ENCODE results near the gene EPB41L4B. TPM values are rescaled to one million over a fixed set of nuclear protein-coding genes. Genes with fewer than 3 reads are reported as not detected.
A peak's percentile ranks its signal among the peaks of the same experiment; 100 is the strongest.
"Not testable (repeated sequence)": the region's sequence is repeated elsewhere in the genome, so short reads cannot be mapped to it uniquely, and the experiment has no call there.

EPB41L4B gene
- total RNA-seq: not detected

DNA sequence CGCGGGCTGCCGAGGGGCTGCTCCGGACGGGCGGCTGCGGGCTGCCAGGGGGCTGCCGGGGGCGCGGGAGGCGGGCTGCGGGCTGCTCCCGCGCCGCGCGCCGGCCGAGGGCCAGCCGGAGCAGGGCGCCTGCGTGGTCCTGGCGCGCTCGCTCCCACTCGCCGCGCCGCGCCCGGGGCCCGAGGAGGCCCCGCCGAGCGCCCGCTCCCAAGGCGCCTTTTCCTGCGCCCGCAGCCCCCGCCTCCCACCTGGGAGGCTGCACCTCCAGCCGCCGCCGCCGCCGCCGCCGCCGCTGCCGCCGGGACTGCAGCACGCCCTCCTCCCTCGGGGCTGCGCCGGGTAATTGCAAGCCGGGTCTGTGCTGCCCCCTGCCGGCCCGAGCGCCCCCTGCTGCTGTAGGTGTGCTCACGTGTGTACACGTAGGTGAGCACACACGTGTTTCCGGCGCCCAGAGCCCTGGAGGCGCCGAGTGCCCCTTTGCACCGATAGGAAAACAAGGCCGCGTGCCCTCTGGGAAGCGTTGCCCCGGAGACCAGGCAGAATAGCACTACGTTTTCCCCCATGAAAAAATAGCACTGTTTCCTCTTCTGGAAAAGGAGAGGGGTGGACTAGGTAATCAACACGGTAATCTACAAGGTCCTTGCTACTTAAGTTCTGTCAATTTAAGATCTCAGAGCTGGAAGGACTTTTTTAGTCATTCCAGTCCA lies at the start of gene EPB41L4B:
EPB41L4B (minus strand) TSS at position 318 of the 707 bp plus-strand sequence. CDS start 613 bp downstream, outside the sequence.
- peak; percentile 58 to 86 (median 77) for DNase-seq (ENCODE audit: low read depth in 2 of 3, low spot score in 2 of 3)

DNA sequence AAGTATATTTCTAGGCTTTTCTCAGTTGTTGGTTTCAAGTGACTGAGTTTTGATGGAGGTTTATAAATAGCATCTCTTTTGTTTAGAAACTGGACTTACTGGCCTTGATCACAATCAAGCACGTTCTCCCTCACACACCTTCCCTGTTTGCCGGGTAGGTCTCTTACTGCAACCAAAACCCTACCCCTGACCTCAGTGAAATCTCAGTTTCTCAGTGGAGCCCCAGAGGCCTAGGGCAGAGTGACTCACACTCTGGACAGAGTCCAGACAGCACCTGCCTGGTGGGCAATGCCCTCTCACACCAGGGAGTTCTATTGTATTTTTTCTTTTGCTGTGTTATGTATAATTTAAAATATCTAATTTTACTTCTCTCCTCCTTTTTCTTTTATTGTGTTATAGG lies 48.4 kb upstream of the EPB41L4B start:
- no peak for DNase-seq (ENCODE audit: low read depth in 2 of 3, low spot score in 2 of 3)

DNA sequence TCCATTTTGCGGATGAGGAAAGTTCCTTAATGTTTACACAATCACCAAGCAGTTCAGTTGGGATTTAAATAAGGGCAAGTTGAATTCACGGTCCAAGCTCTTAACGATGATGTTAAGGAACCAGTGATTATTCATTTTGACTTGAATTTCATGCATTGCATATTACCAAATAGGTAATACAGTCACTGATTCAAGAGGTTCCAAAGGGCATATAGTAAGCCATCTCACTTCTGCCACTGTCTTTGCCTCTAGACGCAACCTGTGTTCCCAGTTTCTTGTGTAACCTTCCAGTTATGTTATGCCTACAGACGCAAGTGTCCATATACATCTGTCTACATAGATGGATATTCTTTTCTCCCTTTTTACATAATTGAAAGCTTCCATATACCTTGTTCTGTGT lies 39.9 kb upstream of the EPB41L4B start:
- no peak for DNase-seq (ENCODE audit: low read depth in 2 of 3, low spot score in 2 of 3)

DNA sequence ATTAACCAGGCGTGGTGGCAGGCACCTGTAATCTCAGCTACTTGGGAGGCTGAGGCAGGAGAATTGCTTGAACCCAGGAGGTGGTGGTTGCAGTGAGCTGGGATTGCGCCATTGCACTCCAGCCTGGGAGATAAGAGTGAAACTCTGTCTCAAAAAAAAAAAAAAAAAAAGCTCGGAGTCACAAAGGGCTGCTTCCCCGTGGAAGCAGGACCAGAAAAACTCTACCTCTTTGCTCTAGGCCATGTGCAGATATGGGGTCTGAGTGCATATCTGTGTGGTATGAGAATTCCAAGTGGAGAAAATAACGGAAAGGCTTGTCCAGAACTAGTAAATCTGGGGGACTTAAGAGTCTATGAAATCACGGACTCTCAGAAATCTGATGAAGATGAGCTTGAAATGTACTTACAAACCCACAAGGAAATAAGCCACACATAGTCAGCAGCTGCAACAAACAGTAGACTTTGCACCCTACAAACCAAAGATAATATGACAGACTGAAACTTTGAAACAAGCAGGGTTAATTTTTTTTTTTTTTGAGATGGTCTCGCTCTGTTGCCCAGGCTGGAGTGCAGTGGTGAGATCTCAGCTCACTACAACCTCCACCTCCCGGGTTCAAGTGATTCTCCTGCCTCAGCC lies 38.2 kb upstream of the EPB41L4B start:
- DNase-seq (ENCODE audit: low read depth in 2 of 3, low spot score in 2 of 3): not testable (repeated sequence)

DNA sequence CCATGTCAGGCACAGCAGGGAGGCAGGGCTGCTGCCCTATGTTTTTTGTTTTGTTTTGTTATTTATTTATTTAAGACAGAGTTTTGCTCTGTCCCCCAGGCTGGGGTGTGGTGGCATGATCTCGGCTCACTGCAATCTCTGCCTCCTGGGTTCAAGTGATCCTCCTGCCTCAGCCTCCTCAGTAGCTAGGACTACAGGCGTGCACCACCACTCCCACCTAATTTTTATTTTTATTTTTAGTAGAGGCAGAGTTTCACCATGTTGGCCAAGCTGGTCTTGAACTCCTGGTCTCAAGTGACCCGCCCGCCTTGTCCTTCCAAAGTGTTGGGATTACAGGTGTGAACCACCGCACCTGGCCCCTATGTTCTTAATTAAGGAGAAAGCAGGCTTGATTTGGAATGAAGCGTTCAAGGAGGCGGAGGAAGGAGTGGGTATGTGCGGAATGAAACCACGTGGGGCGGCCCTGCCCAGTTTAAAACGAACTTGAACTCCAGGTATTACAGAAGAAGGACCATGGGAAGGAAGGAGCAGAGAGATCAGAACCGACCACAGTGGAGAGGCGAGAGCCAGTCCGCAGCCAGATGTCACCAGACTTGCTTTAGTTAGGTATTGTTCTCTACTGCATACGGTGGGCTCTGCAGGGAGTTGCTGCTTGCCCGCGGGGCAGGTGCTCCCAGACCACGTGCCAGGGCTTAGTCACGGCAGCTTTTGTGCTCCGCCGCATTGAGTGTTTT lies 34.9 kb upstream of the EPB41L4B start:
- DNase-seq (ENCODE audit: low read depth in 2 of 3, low spot score in 2 of 3): no peak

DNA sequence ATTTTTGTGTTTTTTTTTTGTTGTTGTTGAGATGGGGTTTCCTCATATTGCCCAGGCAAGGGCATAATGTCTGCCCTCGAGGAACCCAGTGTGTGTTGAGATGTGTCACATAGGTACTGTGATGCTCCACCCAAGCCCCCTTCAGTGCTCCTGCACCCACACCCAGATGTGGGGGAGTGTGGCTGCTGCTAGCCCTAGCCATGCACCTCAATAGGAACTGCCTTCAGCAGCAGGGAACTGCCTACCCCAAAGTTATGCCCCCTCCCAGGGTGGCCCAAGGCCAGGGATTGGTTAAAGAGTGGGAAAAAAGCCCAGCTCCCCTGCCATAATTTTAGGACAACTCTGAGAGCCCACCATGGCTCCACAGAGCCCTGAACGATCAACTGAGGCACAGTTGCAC lies 33.3 kb upstream of the EPB41L4B start:
- no peak for DNase-seq (ENCODE audit: low read depth in 2 of 3, low spot score in 2 of 3)

DNA sequence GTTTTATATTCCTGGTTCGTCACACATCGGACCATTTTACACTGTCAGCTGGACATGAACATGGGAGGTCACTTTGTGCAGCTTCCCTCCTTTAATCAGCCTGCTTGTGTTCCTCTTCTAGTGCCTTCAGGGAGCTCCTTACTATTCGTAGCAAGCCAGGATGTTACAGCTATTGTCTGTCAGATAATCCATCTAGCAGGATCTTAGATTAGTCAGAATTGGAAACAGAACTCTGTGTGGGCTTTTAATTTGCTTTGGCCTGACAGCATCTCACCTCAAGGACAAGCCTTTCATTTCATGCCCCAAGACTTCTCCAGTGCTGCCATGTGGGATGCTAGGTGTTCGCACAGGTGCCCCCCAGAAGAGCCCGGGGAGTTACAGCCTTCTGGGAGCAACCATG lies 30.2 kb upstream of the EPB41L4B start:
- no peak for DNase-seq (ENCODE audit: low read depth in 2 of 3, low spot score in 2 of 3)

DNA sequence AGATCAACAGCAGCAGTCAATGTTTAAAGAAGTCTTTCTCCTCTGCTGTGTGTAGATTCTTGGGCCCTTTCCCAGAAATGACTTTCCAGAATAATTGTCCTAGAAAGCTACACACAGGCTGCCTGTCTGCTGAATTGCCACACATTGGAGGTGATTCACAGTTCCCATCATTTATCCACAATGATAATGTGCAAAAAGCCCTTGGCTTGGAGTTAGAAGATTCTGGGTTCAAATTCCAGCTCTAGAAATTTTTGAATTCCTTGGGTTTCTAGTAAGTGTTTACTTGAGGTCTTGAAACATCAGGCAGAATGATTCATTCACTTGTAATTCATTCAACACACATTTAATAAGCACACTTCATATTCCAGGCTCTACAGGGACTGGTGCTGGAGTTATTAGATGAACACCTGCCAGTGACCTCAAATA lies 28.6 kb upstream of the EPB41L4B start:
- no peak for DNase-seq (ENCODE audit: low read depth in 2 of 3, low spot score in 2 of 3)

DNA sequence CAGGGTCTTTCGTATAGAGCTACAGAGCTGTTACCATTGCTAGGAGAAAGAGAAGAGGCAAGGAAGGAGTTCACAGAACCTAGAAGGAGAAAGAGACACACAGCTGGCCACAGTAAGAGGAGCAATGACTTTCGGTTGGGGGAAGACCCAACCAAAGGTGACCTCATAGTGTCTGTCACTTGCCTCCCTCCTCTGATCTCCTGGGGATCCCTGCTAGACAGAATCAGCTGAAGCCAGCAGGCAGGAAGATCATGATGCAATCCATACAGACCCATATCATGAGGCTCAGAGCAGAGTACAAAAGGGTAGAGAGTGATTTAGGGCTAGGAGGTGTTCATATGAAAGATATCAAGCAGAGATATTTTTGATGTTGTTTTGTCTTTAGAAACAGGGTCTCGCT lies 26.0 kb upstream of the EPB41L4B start:
- no peak for DNase-seq (ENCODE audit: low read depth in 2 of 3, low spot score in 2 of 3)

DNA sequence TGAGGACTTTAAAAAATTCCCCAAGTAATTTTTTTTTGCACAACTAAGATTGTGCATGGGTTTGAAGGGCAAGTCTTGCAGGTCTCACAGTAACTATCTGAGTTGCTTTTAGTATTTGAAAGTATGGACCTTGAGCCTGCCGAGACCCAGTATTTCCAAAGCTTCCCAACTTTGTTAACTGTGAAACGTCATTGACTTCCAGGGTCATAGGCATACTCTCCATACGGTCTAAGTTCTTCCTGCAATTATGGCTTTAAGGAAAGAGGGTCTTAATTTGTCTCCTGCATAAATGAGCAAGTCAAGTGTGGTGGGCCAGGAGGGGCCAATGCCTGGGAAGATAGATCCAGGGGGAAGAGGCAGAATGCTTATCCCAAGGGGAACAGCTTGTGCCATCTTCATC lies 24.0 kb upstream of the EPB41L4B start:
- no peak for DNase-seq (ENCODE audit: low read depth in 2 of 3, low spot score in 2 of 3)

DNA sequence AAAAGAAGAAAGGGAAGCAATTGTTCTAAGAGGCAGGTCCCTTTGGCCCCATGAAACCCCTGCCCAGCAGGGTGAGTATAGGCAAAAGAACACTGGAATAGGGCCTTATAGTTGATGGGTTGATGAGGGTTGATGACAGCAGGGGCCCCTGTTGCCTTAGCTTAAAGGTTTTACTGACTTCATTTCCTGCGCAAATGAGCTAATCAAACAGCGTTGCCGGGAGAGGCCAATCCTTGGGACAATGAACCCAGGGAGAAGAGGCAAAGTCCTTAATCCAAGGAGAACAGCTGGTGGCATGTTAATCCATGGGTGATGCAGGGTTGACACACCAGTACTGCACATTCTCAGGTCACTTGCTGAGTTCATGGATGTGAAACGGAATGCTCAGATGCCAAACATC lies 22.0 kb upstream of the EPB41L4B start:
- DNase-seq (ENCODE audit: low read depth in 2 of 3, low spot score in 2 of 3): no peak

DNA sequence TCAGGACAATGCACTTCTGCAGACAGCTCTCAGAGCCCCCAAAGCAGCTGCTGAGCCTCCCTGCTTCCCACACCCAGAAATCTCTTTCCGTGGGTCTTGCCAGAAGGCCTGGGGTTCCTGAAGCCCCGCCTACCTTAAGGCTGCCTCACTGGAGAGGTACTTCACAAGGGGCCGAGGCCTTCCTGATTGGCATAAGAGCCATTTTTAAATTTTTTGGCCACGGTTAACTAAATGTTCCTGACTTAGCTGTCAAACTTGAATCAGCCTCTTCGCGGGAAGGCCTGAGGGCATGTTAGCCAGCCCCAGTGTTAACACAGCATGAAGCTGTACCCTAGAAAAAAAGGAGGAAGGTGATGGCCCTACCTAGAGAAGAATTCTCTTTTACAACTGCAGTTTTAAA lies 20.7 kb upstream of the EPB41L4B start:
- DNase-seq (ENCODE audit: low read depth in 2 of 3, low spot score in 2 of 3): no peak

DNA sequence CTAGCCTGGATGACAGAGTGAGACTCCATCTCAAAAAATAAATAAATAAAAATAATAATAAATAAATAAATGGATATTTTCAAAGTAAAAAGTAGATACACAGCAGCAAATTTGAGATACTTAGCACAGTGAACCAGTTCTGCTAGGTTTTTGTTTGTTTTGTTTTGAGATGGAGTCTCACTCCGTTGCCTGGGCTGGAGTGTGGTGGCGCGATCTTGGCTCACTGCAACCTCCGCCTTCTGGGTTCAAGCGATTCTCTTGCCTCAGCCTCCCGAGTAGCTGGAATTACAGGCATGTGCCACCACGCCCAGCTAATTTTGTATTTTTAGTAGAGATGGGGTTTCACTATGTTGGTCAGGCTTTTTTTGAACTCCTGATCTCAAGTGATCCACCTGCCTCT lies 20.1 kb upstream of the EPB41L4B start:
- not testable (repeated sequence) for DNase-seq (ENCODE audit: low read depth in 2 of 3, low spot score in 2 of 3)

DNA sequence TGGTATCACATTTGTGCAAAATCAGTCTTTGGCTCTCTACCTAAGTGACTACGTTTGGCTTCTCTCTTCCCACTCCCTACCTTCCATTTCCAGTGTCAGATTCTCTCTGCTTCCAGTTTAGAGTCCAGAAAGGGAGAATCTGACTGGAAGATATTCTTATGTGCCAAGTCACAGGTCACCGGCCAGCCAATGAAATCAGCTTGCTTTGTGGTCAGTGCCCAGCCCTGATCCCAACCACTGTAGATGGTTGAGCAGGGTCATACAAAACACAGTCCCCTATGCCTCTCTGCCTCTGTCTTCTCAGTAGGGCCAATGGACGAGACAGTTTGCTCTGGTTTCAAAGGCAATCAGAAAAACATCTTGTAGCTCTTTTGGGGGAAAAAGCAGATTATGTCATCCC lies 15.6 kb upstream of the EPB41L4B start:
- no peak for DNase-seq (ENCODE audit: low read depth in 2 of 3, low spot score in 2 of 3)

DNA sequence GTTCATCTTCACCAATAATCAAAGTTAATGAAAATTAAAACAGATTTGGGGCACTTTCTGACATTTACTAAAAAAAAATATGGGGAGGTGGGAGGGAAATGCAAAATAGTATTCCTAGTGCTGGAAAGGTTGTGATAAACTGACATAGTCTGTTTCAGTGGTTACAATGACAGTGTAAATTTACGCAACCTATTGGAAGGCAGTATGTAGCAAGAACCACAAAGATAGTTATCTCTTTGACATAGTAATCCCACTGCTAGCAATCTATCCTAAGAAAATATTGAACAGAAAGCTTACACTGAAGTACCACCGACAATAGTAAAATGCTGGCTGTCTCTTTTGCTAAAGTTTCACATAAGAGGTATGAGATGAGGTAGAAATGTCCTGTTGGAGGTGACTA lies 15.1 kb upstream of the EPB41L4B start:
- no peak for DNase-seq (ENCODE audit: low read depth in 2 of 3, low spot score in 2 of 3)

DNA sequence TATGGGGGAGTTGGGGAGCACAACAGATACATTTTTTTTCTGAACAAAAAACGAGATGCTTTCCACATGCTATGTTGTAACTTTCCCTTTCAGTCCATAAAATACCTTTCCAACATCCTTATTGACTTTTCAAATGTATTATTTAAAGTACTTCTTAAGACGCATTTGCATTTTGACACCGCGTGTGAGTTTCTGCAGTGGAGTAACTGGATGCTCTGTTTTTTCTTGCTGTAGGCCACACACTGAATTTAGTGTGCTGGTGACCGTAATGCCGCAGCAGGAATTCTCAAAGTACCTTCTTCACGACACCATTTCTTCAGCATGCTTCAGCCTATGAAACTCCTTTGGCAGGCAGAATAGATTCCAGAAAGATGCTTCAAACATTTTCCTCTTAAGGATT lies 14.3 kb upstream of the EPB41L4B start:
- DNase-seq (ENCODE audit: low read depth in 2 of 3, low spot score in 2 of 3): no peak

DNA sequence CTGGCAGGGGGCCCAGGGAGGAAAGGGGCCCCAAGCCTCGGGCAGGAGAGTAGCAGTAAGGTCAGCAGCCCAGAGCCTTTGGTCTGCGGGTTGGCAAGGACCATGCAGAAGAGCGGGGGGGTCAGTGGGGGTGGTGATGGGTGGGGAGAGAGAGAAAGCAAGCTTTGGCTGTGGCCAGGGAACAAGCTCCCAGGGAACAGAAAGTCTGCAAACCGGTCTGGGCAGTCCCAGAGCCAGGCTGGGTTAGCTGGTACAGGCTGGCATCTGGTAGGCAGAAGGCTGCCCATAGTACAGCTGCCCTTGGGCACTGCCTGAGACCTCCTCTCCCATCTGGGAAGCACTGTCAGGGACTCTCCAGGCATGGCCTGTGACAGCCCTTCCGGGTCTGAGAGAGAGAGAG lies 10.5 kb upstream of the EPB41L4B start:
- no peak for DNase-seq (ENCODE audit: low read depth in 2 of 3, low spot score in 2 of 3)

DNA sequence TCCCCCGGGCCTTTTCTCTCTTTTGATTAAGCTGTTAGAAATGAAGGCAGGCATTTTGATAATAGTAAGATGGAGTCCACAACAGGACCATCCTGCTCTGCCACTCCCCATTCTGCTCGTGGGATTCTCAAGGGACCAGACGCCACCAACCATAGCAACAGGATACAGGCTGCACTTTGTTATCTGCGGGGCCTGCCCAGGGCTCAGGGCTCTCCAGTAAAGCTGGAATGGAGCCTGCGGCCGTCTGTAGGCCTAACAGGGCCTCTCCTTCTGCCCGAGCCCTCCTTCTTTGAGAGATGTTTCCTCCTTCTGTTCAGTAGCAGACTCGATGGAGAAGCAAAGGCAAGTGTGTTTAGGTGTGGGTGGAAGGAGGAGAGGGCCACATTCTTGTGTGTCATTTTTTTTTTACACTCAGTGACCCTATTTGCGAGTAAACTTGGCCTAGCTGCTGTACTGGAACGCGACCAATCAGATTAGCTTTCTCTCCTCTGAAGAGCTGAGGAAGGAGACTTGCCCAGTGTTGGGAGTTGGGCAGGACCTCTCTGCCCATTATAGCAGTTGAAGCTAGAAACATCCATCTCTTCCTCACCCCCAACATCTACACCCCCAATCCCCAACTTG lies 8.9 kb upstream of the EPB41L4B start:
- DNase-seq (ENCODE audit: low read depth in 2 of 3, low spot score in 2 of 3): no peak

DNA sequence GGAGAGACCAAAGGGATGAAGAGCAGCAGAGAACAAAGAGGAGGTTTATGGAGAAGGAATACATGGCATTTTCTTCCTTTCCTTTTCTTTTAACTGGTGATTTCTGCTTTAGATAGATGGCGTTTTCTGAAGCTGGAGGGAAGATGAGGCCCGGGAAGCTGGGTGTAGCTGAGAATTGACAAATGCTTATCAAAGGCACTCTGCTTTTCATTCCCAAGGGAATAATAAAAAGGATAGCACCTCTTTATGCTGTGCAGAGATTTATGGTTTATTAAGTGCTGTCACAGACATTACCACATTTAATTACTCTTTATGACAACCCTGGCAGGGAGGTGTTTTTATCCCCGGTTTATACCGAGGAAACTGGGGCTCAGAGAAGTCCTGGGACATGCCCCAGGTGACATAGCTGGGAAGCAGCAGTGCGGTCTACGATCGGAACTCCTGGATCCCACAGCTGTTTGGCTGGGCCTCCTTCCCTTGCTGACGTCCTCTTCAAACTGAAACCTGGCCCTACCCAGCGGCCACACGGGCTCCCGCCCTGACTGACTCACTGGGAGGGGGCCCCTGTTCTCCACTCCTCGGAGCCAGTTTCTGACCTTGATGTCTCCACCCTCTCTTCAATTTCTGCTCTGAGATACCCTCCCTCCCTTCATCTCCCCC lies 8.2 kb upstream of the EPB41L4B start:
- DNase-seq (ENCODE audit: low read depth in 2 of 3, low spot score in 2 of 3): no peak

DNA sequence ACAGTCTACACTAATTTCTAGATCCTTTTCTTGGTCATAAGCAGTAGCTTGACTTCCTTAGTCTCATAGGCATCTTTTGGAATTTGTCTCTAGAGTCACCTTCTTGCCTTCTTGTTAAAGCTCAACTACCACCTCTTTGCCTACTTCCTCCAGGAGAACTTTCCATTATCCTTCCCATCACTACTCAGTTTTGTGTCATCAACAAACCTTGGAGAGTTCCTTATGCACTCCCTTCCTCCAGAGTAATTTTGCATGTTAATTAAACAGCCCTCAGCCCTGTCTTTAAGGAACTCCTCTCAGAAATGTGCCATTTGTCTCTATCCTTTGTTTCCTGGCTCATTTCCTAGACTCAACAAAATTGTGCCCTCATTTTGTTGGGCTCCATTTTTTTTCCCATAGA lies 4.2 kb upstream of the EPB41L4B start:
- no peak for DNase-seq (ENCODE audit: low read depth in 2 of 3, low spot score in 2 of 3)

DNA sequence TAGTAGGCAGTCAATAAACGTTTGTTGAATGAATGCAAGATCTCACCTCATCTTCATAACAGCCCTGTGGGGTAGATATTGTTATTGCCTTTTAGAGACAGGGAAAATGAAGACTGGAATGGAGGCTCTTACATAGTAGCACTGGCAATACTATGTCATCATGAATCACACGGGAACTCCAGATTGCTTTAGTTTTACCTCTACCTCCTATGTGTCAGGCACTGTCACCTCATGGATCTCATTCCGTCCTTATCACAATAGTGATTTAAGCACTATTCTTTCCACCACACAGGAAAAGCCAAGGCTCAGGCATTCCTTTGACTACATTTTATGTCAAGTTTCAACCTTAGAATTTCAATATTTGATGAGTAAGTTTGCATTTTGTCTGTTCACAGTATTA lies 2.9 kb upstream of the EPB41L4B start:
- no peak for DNase-seq (ENCODE audit: low read depth in 2 of 3, low spot score in 2 of 3)

Measured in hematopoietic multipotent progenitor cell (in vitro differentiated cells).